Ascending aorta (tissue), 2 donors: ENCODE data around the gene BHLHE23. TPM values are rescaled to one million over a fixed set of nuclear protein-coding genes. Genes with fewer than 3 reads are reported as not detected.

Experiments used
- DNase-seq, 2 donors: peaks; one replicate each; pipeline ENCODE4 v3.0.0-alpha.2; 2019; ENCODE audit warnings: low spot score in 2 of 2
- H3K27ac ChIP-seq, 2 donors: fragments of 200-600 bp; sonication (generic); one replicate each; pipeline ENCODE4 v1.5.1; 2016 to 2017; ENCODE audit warnings: mild to moderate bottlenecking in 1 of 2
- H3K27me3 ChIP-seq: fragments of 200-600 bp; sonication (generic); one replicate; pipeline ENCODE4 v1.5.1; 2017
- H3K36me3 ChIP-seq, 2 donors: fragments of 200-600 bp; sonication (generic); one replicate each; pipeline ENCODE4 v1.5.1; 2016
- H3K4me1 ChIP-seq, 2 donors: fragments of 200-600 bp; sonication (generic); one replicate each; pipeline ENCODE4 v1.5.1; 2016 to 2017; ENCODE audit warnings: mild to moderate bottlenecking in 1 of 2
- H3K4me3 ChIP-seq, 2 donors: fragments of 200-600 bp; sonication (generic); one replicate each; pipeline ENCODE4 v1.5.1; 2016 to 2017; ENCODE audit warnings: mild to moderate bottlenecking in 1 of 2
- H3K9me3 ChIP-seq, 2 donors: fragments of 200-600 bp; sonication (generic); one replicate each; pipeline ENCODE4 v1.5.1; 2016
- intact Hi-C: fragments of 100-400 bp; cut with DNase I; formaldehyde crosslinking; loops from one replicate; pipeline ENCODE4 v1.15.1; 2023
- total RNA-seq: library from RNA; depleted of rRNA; stranded (reverse); fragments of >200 nt; gene quantifications from one replicate; pipeline ENCODE4 v1.1.0, GENCODE V29; 2016
- TF ChIP-seq, protein P1 (sequence below), 3 experiments: fragments of 200-600 bp in 2 of 3; fragments of 450-650 bp in 1 of 3; sonication (generic) in 2 of 3; IDR thresholded peaks; one replicate each; pipeline ENCODE4 v1.5.1; 2016 to 2019; ENCODE audit warnings: antibody characterized with exemption in 3 of 3, mild to moderate bottlenecking in 1 of 3, moderate library complexity in 1 of 3

The BHLHE23 gene
- total RNA-seq, 1 donor from 2014 or later = not detected

DNA sequence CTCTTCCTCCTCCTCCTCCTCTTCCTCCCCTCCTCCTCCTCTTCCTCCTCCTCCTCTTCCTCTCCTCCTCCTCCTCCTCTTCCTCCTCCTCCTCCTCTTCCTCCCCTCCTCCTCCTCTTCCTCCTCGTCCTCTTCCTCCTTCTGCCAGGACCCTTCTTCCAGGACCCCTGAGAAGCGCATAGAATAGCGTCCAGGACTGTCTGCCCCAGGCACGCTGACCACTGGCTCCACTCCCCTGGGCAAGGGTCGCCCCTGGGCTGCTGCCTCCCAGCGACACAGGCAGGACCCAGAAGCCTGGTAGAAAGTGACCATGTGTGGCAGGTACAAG is 42.4 kb upstream of the BHLHE23 start:
- no peak overlapping the region for H3K4me3 ChIP-seq
- H3K27me3 ChIP-seq = no peaks in the 10 kb centered on the region
- H3K27ac ChIP-seq = no peak overlapping the region
- TF ChIP-seq, protein P1, sequence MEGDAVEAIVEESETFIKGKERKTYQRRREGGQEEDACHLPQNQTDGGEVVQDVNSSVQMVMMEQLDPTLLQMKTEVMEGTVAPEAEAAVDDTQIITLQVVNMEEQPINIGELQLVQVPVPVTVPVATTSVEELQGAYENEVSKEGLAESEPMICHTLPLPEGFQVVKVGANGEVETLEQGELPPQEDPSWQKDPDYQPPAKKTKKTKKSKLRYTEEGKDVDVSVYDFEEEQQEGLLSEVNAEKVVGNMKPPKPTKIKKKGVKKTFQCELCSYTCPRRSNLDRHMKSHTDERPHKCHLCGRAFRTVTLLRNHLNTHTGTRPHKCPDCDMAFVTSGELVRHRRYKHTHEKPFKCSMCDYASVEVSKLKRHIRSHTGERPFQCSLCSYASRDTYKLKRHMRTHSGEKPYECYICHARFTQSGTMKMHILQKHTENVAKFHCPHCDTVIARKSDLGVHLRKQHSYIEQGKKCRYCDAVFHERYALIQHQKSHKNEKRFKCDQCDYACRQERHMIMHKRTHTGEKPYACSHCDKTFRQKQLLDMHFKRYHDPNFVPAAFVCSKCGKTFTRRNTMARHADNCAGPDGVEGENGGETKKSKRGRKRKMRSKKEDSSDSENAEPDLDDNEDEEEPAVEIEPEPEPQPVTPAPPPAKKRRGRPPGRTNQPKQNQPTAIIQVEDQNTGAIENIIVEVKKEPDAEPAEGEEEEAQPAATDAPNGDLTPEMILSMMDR (IDR thresholded peaks at IDR 0.05) = no peak
- no peaks in the 10 kb centered on the region for H3K4me1 ChIP-seq
- no peak for DNase-seq
- no peaks in the 10 kb centered on the region for H3K36me3 ChIP-seq
- H3K9me3 ChIP-seq = no peaks in the 10 kb centered on the region
- intact Hi-C loops = no loop called here

DNA sequence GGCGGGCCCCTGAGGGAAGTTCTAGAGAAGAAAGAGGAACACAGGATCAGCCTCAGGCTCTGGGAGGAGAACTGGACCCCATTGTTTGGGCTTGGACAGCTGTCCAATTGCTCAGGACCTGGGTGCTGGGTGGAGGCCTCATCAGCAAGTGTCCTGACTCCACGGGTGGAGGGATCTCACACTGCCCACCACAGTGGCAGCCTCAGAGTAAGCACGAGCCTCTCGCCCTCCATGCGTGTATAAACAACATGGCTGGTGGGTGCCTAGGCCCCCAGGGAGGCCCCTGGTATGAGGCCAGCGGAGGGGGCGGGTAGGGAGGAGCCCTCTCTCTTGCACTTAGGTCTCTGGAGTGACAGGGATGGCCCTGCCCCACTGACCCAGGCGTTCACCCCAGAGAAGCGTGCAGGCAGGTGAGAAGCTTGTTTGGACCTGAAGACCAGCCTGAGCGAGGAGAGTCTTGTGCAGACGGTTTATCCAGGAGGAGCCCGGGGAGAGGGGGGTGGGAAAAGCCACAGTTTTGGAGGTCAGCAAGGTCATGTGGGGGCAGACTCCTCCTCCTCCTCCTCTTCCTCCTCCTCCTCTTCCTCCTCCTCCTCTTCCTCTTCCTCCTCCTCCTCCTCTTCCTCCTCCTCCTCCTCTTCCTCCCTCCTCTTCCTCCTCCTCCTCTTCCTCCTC is 41.9 kb upstream of the BHLHE23 start:
- DNase-seq = no peak
- intact Hi-C loops = no loop called here
- Histone ChIP-seq H3K27me3 (no peaks in the 10 kb centered on the region), H3K36me3 (no peaks in the 10 kb centered on the region), H3K9me3 (no peaks in the 10 kb centered on the region), H3K4me3 (no peak overlapping the region), H3K4me1 (no peaks in the 10 kb centered on the region), H3K27ac (no peak overlapping the region)
- TF ChIP-seq, protein P1 (IDR thresholded peaks at IDR 0.05) = no peak

DNA sequence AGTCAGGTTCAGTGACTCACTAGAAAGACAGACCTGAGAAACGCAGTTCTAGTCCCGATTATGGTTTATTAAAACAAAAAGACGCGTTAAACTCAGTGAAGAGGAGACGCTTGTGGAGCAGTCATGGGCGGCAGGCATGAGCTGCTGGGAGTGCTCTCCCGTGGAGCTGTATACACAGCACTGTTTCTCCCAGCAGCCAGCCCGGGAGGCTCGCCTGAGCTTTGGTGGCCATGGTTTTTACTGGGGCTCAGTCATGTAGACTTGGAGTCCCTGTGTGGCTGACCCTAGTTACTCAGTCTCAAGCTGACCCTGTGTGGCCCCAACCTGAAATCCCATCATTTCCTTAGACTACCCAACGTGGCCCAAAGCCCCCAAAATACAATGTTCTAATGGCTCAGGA is 41.2 kb upstream of the BHLHE23 start:
- no peak for DNase-seq
- TF ChIP-seq, protein P1 (IDR thresholded peaks at IDR 0.05) = no peak
- intact Hi-C loops = no loop called here
- Histone ChIP-seq H3K27me3 (no peaks in the 10 kb centered on the region), H3K4me1 (no peaks in the 10 kb centered on the region), H3K9me3 (no peaks in the 10 kb centered on the region), H3K36me3 (no peaks in the 10 kb centered on the region), H3K4me3 (no peak overlapping the region), H3K27ac (no peak overlapping the region)

DNA sequence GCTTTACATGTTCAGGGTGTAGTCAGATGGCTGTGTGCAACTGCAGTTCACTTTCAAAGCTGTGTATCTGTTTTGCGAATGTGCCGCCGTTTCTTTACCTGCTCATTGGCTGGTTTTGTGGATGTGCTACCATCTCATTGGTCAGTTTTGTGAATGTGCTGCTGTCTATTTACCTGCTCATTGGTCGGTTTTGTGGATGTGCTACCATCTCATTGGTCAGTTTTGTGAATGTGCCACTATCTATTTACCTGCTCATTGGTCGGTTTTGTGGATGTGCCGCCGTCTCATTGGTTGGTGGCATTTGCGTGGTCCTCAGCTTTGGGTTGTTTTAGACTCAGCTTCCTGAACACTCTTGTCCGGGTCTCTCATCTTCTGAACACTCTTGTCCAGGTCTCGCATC is 40.5 kb upstream of the BHLHE23 start:
- H3K27me3 ChIP-seq = no peaks in the 10 kb centered on the region
- intact Hi-C loops = no loop called here
- TF ChIP-seq, protein P1 (IDR thresholded peaks at IDR 0.05) = no peak
- H3K4me3 ChIP-seq = no peak overlapping the region
- no peaks in the 10 kb centered on the region for H3K36me3 ChIP-seq
- H3K9me3 ChIP-seq = no peaks in the 10 kb centered on the region
- H3K4me1 ChIP-seq = no peaks in the 10 kb centered on the region
- no peak overlapping the region for H3K27ac ChIP-seq
- no peak for DNase-seq

DNA sequence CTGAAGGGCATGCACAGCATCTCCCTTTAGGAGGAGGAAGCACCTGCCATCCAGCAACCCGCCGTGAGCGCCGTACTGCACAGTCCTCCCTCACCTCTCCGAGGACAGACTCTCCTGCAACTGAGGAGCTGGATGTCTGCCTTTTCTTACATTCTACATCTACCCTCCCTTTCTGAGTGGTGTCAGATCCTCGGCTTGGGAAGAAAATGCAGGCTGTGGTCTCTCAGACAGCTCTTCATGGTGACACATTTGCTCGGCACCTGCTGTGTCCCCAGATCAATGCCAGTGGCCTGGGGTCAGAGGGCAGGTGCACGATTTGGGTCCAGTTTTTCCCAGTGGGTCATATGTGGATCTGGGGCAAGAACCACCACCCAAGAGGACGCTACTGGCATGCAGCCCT is 40.1 kb upstream of the BHLHE23 start:
- H3K4me3 ChIP-seq = no peak overlapping the region
- no peaks in the 10 kb centered on the region for H3K36me3 ChIP-seq
- TF ChIP-seq, protein P1 (IDR thresholded peaks at IDR 0.05) = no peak
- intact Hi-C loops = no loop called here
- H3K27ac ChIP-seq = no peak overlapping the region
- H3K27me3 ChIP-seq = no peaks in the 10 kb centered on the region
- H3K4me1 ChIP-seq = no peaks in the 10 kb centered on the region
- H3K9me3 ChIP-seq = no peaks in the 10 kb centered on the region
- DNase-seq = no peak

DNA sequence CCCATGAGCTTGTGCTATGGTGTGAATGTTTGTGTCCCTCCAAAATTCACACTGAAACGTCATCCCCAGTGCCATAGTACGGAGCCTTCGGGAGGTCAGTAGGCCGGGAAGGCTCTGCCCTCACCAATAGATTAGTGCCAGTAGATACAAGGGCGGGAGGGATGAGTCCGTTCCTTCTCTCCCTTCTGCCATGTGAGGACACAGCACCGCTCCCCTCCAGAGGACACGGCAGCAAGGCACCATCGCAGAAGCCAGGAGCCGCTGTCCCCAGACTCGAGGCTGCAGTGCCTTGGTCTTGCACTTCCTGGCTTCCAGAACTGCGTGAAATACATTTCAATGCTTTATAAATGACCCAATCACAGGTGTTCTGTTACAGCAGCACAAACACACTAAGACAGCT is 39.2 kb upstream of the BHLHE23 start:
- H3K4me3 ChIP-seq = no peak overlapping the region
- H3K9me3 ChIP-seq = no peaks in the 10 kb centered on the region
- H3K27ac ChIP-seq = no peak overlapping the region
- no peak for DNase-seq
- H3K36me3 ChIP-seq = no peaks in the 10 kb centered on the region
- TF ChIP-seq, protein P1 (IDR thresholded peaks at IDR 0.05) = no peak
- H3K27me3 ChIP-seq = no peaks in the 10 kb centered on the region
- no peaks in the 10 kb centered on the region for H3K4me1 ChIP-seq
- intact Hi-C loops = no loop called here
